ENCODE results near the gene SNX18.
"Not testable (repeated sequence)": the region's sequence is repeated elsewhere in the genome, so short reads cannot be mapped to it uniquely, and the experiment has no call there.

Gene SNX18

DNA sequence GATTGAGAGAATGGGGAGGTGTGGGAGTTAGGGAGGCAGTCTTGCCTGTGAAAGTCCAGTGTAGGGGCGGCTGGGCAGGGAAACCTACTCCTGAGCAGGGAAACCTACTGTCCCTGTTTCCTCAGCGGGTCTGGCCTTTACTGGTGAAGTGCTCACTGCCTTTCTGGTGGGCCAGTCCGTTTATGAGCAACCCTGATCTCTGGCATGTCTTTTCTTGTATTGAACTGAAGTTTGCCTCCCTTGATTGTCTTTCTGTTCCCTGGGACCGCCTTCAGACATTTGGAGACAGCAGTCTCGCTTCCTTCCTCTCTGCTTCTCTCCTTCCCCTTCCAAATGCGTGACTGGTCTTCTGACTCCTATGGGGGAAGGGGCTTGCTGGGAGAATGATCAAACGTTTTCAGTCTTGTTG lies 2.9 kb downstream of the SNX18 start:
- DNase-seq (ENCODE audit: low spot score), result no peak

- no peak for DNase-seq (ENCODE audit: low spot score)
These were observed 3.4 kb downstream of the SNX18 start for GRCh38 chr5:54520940-54521339.

DNA sequence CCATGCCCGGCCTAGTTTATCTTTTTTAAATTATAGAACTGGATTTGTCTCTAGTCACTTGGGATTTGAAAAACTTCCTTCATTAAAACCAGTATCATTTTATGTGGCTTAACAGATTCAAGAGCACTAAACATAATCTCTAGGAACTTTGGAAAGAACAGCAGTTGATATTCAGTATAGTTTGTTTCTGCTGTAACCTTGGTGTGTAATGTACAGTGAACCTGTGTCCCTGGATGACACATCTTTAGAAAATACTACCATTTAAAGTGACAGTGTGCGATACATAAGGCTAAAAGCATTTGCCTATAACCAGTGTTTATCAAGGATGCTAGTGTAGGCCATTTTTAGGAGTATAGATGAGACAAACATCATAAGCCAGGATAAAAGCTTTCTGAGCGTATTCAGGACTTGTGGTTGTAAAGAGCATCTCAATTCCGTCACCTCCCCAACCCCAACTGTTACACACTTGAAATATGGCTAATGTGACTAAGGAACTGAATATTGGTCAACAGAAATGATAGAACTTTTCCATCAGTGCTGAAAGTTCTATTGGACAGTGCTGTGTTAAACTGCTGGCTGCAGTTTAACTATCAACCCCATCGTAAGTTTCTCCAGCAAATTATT lies 4.4 kb downstream of the SNX18 start:
- no peak for DNase-seq (ENCODE audit: low spot score)

DNA sequence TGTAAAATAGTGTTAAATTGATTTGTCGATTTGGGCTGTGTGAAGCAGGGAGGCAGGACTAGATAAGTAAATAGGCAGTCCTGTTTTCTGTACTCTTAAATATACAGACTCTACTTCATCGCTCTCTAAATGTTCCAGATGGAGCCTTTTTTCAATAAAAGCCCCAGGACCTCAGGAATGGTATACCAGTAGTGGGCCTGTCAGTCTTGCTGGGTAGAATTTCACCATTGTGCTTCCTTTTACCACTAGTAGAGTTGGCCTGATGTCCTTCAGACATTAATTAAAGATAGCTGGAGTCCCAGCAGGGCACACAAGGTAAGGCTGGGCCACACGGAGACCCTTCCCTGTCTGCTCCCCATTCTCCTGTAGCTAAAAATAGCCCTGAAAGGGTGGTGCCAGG lies 6.0 kb downstream of the SNX18 start:
- DNase-seq (ENCODE audit: low spot score), result no peak

- DNase-seq (ENCODE audit: low spot score), result no peak
These were observed 6.5 kb downstream of the SNX18 start for GRCh38 chr5:54524082-54524481.

- no peak for DNase-seq (ENCODE audit: low spot score)
These were observed 7.1 kb downstream of the SNX18 start for GRCh38 chr5:54524704-54525103.

GRCh38 chr5:54525261-54525660 lies 7.7 kb downstream of the SNX18 start:
- DNase-seq (ENCODE audit: low spot score), result no peak

DNA sequence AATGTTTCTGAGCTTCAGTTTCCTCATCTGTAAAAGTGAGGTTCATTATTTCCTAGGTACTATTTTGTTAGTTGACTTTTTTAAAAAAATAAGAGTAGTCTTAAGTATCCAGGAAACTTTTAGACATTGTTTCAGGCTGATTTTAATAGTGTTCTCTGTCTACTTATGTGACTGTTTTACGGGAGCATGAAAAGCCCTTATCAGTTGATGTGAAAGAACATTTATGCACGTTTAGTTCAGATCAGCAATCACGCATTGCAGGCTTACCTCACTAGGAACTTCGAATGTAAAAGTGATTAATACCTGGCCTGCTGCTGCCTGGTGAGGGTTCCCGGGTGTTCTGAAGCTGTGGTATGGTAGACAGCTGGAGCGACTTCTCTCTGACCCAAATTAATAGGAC lies 8.1 kb downstream of the SNX18 start:
- DNase-seq (ENCODE audit: low spot score), result no peak

GRCh38 chr5:54526604-54527288 lies 9.2 kb downstream of the SNX18 start:
- no peak for DNase-seq (ENCODE audit: low spot score)

GRCh38 chr5:54528633-54529209 lies 11.2 kb downstream of the SNX18 start:
- DNase-seq (ENCODE audit: low spot score), result no peak

GRCh38 chr5:54529565-54529964 lies 12.0 kb downstream of the SNX18 start:
- no peak for DNase-seq (ENCODE audit: low spot score)

DNA sequence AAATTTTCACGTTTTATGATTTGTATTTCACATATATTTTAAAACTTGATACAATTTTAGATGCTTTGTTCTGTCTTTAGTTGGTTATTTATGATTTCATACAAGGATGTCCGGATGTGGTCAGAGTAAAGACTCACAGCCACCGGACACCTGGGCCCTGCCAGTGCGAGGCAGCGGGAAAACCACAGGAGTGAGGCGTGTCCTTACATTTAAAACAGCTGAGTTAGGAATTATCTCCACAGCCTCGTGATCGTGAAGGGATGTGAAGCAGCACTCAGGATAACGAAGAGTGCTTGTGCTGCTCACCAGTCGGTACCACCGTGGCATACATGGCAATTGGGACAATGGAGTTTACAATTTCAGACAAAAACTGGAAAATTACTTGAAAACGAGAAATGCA lies 14.0 kb downstream of the SNX18 start:
- no peak for DNase-seq (ENCODE audit: low spot score)

- DNase-seq (ENCODE audit: low spot score), result no peak
These were observed 16.1 kb downstream of the SNX18 start for GRCh38 chr5:54533541-54534190.

DNA sequence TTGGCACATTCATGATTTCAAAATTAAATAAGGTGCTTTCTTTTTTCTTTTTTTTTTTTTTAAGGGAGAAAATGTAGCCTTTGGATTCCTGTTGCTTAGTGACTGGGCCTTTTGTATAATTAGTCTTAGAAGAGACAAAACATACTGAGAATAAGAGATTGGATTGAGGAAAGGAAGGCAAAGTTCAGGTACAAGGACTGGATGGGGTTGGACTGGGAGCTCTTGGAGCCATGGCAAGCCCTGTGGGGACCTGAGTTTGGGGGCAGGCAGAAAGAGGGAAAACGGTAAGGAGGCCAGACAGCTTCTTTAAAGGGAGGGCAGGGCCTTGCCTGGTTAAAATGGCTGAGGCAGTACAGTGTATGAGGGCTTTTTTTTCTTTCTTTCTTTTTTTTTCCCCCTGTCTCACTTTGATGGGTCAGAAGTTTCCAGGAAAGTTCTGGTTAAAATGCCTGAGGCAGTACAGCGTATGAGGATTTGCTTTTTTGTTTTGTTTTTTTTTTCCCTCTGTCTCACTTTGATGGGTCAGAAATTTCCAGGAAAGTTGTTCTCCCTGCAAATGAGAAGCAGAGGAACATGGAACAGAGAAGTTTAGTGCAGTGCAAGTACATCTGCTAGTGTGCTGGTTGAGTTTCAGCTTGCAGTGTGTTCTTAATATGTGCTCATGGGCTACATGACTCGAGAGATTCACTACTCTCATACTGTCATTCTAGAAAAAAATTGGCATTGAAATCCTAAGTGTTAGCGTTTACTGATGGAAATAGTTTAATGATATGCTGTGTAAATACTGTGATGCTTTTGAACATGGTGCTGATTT lies 16.8 kb downstream of the SNX18 start:
- no peak for DNase-seq (ENCODE audit: low spot score)

GRCh38 chr5:54535149-54535844 lies 17.7 kb downstream of the SNX18 start:
- DNase-seq (ENCODE audit: low spot score), result no peak

DNA sequence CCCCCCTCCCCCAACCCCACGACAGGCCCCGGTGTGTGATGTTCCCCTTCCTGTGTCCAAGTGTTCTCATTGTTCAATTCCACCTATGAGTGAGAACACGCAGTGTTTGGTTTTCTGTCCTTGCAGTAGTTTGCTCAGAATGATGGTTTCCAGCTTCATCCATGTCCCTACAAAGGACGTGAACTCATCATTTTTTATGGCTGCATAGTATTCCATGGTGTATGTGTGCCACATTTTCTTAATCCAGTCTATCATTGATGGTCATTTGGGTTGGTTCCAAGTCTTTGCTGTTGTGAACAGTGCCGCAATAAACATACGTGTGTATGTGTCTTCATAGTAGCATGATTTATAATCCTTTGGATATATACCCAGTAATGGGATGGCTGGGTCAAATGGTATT lies 18.8 kb downstream of the SNX18 start:
- DNase-seq (ENCODE audit: low spot score), result not testable (repeated sequence)

DNA sequence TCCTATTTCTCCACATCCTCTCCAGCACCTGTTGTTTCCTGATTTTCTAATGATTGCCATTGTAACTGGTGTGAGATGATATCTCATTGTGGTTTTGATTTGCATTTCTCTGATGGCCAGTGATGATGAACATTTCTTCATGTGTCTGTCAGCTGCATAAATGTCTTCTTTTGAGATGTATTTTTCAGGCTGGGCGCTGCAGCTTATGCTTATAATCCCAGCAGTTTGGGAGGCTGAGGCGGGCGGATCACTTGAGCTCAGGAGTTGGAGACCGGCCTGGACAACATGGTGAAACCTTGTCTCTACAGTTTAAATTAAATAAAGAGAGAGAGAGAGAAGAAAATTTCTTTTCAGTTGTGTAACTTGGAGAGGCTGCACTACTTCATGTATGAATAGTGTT lies 19.3 kb downstream of the SNX18 start:
- DNase-seq (ENCODE audit: low spot score), result not testable (repeated sequence)

DNA sequence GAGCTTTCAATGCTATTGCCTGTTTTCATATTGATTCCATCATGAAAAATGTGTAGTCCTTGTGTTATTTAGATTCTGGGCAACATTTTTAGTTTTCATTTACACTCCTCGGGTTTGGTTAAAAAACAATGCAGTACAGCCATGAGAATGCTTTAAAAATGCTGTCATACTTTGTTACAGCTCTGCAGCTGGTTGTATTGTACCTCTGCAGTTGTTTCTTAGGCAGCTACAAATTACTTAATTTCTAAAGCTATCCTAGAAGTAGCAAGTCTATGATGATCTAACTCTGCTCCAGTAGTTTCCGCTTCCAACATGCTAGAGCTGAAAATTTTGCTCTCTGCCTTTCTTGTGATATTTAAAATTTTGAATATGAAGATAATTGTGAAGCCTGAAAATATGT lies 20.2 kb downstream of the SNX18 start:
- DNase-seq (ENCODE audit: low spot score), result no peak

DNA sequence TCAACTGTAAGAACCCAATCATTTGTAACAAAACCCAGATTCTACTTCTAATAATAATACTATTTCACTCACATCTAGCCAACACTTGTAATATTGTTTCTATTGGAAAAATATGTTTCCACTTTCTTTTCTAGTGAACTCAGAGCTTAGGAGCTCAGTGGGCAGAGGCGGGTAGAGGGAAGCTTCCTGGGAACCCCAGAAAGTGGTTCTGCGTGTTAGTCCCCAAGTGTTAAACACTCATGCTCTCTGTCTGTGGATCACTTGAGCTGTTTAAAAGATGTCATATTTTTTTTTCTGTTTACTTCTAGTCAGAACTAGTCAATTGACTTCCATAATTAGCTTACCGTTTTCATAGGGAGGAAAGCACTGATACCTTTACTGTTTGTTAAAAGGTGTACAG lies 20.6 kb downstream of the SNX18 start:
- no peak for DNase-seq (ENCODE audit: low spot score)

- DNase-seq (ENCODE audit: low spot score), result no peak
These were observed 21.4 kb downstream of the SNX18 start for GRCh38 chr5:54539001-54539400.

DNA sequence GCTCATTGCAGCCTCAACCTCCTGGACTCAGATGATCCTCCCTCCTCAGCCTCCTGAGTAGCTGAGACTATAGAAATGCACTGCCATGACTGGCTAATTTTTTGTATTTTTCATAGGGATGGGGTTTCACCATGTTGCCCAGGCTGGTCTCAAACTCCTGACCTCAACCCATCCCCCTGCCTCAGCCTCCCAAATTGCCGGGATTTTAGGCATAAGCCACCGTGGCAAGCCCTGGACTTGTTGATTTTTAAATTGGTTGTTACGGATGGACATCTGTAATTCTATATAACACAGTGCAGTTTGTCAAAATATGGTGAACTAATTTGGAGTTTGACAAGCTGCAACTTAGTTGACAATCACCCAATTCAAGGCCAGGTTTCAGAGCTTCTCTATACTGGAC lies 22.7 kb downstream of the SNX18 start:
- no peak for DNase-seq (ENCODE audit: low spot score)
